Amygdala (tissue), 56 donors: ENCODE results near the gene USP21.
A peak's percentile ranks its signal among the peaks of the same experiment; 100 is the strongest.

ENCODE experiments used
- DNase-seq, 56 donors: peaks; one replicate each; lab custom pipeline; 2025; lab: John Stamatoyannopoulos, UW

The USP21 gene

GRCh38 chr1:161206411-161207140, 47.3 kb downstream of the USP21 start:
- no peak for DNase-seq

- no peak for DNase-seq
Observed at GRCh38 chr1:161207173-161207572, 47.9 kb downstream of the USP21 start.

DNA sequence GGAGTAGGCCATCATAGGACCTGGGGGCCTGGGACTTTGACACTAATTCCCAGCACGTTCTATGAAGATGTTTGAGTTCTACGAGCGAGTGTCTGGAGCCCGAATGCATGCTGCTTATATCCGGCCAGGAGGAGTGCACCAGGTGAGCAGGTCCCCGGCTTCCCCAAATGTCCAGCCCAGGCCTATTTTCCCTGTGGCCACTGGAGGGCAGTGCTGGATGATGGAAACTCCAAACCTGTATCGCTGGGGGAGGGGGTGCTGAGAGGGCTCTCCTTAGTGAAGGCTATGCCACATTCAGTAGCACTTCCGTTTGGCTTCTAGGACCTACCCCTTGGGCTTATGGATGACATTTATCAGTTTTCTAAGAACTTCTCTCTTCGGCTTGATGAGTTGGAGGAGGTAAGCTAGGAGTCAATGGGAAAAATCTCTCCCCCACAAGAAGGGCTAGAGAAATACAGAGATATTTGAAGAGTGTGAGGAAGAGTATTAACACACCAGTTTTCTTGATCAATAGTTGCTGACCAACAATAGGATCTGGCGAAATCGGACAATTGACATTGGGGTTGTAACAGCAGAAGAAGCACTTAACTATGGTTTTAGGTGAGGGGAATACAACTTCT, 50.6 kb downstream of the USP21 start:
- DNase-seq = peak in 39 of 56 donors; percentile 16 to 75 (median 55)

- peak in 1 of 56 donors; percentile 12 for DNase-seq
Observed at GRCh38 chr1:161214369-161214768, 55.1 kb downstream of the USP21 start.

DNA sequence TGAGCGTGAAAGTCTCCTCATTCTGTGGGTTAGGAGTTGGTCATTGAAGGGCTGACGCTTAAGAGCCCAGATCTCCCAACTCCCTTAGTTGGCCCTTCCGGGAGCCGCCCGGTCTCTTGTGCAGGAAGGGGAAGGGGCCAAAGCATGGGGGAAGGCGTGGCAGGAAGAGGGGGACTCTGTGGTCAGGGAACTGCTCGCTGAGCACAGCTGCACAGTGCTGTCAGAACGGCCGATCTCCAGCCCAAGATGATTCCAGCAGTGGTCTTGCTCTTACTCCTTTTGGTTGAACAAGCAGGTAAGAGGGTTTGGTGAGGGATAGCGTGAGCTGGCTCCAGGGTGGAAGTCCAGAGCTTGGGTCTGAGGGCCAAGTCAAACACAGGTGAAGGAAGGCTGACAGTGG, 55.8 kb downstream of the USP21 start, which contains the start of gene FCER1G:
Gene FCER1G (plus strand): TSS at position 220 of the 400 bp plus-strand sequence. CDS start 27 bp downstream, at position 247.
- DNase-seq = peak in 9 of 56 donors; percentile 5 to 37 (median 20)
